ENCODE measurements around the gene GIPC2.

Gene GIPC2

DNA sequence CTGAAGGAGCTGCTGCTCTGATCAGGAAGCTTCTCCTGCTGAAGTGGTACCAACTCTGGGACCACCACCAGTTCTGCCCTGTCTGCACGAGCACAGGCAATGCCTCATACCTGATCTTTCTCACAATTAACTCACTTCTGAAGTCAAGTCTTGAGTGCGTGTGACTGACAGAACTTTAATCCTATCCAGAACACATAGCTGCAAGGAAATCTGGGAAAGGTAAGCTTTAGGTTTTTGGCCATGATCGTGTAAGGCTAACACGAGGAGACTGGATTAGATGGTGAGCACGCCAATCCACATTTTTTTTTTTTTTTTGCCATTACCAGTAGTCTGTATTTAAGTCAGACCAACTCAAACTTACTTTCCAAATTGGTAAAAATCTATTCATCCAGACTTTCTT, 101.3 kb downstream of the GIPC2 start:
- no peak for TF ChIP-seq CTCF (IDR thresholded peaks at IDR 0.05; ENCODE audit: unreplicated experiment in 3 of 3)
- Mint-ChIP-seq H3K9me3 (peaks cover 9% of the 10 kb centered on the region), H3K4me1 (peaks cover 5% of the 10 kb centered on the region), H3K27ac (no peak overlapping the region), H3K27me3 (ENCODE audit: low read depth) (peaks cover under 1% of the 10 kb centered on the region), H3K4me3 (no peak overlapping the region), H3K36me3 (ENCODE audit: low read depth) (no peaks in the 10 kb centered on the region)

- H3K4me3 Mint-ChIP-seq, result no peak overlapping the region
These were observed 107.4 kb downstream of the GIPC2 start for GRCh38 chr1:78153092-78153736.

GRCh38 chr1:78155121-78155520, 109.4 kb downstream of the GIPC2 start:
- TF ChIP-seq CTCF (IDR thresholded peaks at IDR 0.05; ENCODE audit: unreplicated experiment in 3 of 3), result no peak
- Mint-ChIP-seq H3K27ac (no peak overlapping the region), H3K9me3 (peaks cover 4% of the 10 kb centered on the region), H3K4me1 (peaks cover 28% of the 10 kb centered on the region), H3K36me3 (ENCODE audit: low read depth) (no peaks in the 10 kb centered on the region), H3K4me3 (no peak overlapping the region), H3K27me3 (ENCODE audit: low read depth) (no peaks in the 10 kb centered on the region)

More at GRCh38 chr1:78153092-78153736, 107.4 kb downstream of the GIPC2 start:
- peaks cover 9% of the 10 kb centered on the region for H3K9me3 Mint-ChIP-seq
- no peak overlapping the region for H3K27ac Mint-ChIP-seq
- peaks cover 28% of the 10 kb centered on the region for H3K4me1 Mint-ChIP-seq
- TF ChIP-seq CTCF (IDR thresholded peaks at IDR 0.05; ENCODE audit: unreplicated experiment in 3 of 3), result no peak
- no peaks in the 10 kb centered on the region for H3K27me3 Mint-ChIP-seq (ENCODE audit: low read depth)
- H3K36me3 Mint-ChIP-seq (ENCODE audit: low read depth), result no peaks in the 10 kb centered on the region

GRCh38 chr1:78156805-78157521, 111.2 kb downstream of the GIPC2 start:
- H3K36me3 Mint-ChIP-seq (ENCODE audit: low read depth), result no peaks in the 10 kb centered on the region
- TF ChIP-seq CTCF (IDR thresholded peaks at IDR 0.05; ENCODE audit: unreplicated experiment in 3 of 3), result no peak
- peaks cover 9% of the 10 kb centered on the region for H3K9me3 Mint-ChIP-seq
- H3K4me3 Mint-ChIP-seq, result no peak overlapping the region
- H3K27me3 Mint-ChIP-seq (ENCODE audit: low read depth), result no peaks in the 10 kb centered on the region
- peaks cover 28% of the 10 kb centered on the region for H3K4me1 Mint-ChIP-seq
- peak overlapping the region; percentile 48 to 80 (median 77) for H3K27ac Mint-ChIP-seq

DNA sequence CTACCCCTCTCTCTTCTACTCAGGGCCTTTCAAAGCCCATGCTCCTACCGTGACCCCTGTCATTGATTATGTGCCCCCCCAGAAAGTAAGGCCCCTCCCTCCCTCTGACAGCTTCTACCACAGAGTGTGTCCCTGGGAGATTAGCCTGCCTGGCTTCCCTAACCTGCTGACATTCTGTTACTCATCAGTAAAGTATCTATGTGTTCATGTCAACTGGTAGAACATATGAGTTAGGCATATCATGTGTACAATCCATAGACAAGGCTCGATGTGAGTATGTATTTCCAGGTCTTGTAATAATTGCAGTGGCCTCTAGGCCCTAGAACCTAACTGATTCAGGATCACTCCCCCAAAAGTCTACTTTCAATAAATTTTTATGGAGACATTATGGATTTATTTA, 120.0 kb downstream of the GIPC2 start:
- H3K9me3 Mint-ChIP-seq, result peaks cover 8% of the 10 kb centered on the region
- H3K36me3 Mint-ChIP-seq (ENCODE audit: low read depth), result no peaks in the 10 kb centered on the region
- H3K4me1 Mint-ChIP-seq, result no peaks in the 10 kb centered on the region
- TF ChIP-seq CTCF (IDR thresholded peaks at IDR 0.05; ENCODE audit: unreplicated experiment in 3 of 3), result no peak
- H3K27ac Mint-ChIP-seq, result no peak overlapping the region
- peaks cover 8% of the 10 kb centered on the region for H3K27me3 Mint-ChIP-seq (ENCODE audit: low read depth)
- no peak overlapping the region for H3K4me3 Mint-ChIP-seq

- no peak for TF ChIP-seq CTCF (IDR thresholded peaks at IDR 0.05; ENCODE audit: unreplicated experiment in 3 of 3)
- no peaks in the 10 kb centered on the region for H3K9me3 Mint-ChIP-seq
- peaks cover 4% of the 10 kb centered on the region for H3K4me1 Mint-ChIP-seq
These were observed 122.5 kb downstream of the GIPC2 start for GRCh38 chr1:78168306-78168705.

More at GRCh38 chr1:78168306-78168705, 122.5 kb downstream of the GIPC2 start:
- Mint-ChIP-seq H3K27me3 (ENCODE audit: low read depth) (peaks cover 8% of the 10 kb centered on the region), H3K36me3 (ENCODE audit: low read depth) (no peaks in the 10 kb centered on the region), H3K27ac (no peak overlapping the region), H3K4me3 (no peak overlapping the region)

All from nephron (organoid).